ENCODE data around the gene NECTIN4. TPM values are rescaled to one million over a fixed set of nuclear protein-coding genes. Genes with fewer than 3 reads are reported as not detected.

NECTIN4 gene
- total and polyA plus RNA-seq, 2 of the 8 experiments (the other 6 are each of a cell fraction or from before 2014, with no cell fraction given), result 0.19 to 0.71 TPM

DNA sequence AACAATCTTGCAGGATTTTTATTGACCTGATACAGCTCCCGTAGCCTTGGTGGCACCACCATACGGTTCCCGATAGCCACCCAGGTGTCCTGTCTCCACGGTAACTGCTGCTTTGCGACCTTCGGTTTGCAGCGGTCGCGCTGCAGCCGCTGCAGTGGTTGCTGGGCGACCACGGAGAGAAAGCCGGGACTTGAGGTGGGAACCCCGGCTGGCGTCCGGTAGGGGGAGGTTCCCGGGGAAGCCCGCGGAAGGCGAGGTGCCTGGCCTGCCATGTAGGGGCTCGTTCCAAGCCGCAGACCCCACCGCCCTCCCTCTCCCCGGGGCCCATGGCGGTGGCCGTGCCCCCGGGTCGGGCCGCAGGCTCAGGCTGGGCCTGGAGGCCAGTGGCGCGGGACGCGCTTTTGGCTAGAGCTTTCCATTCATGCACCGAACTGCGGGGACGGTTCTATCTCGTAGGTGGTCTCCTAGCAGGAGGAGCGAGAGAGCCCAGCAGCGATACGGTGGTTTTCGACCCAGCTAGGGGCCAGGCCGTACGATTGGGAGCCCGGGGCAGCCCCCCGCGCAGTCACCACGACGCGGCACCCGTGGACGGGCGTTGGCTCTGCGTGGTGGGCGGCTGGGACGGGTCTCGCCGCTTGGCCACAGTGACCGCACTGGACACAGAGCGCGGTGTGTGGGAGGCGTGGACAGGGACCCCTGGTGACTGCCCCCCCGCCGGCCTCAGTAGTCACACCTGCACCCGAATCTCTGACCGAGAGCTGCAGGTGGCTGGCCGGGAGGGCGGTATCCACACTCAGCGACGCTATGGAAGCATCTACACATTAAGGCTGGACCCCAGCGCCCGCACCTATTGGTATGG lies 9.1 kb upstream of the NECTIN4 start, which contains the start of gene KLHDC9 (continued):
- TF ChIP-seq CBX8 (IDR thresholded peaks at IDR 0.05; ENCODE audit: borderline replicate concordance, low read depth, low read length), result no peak
- no peak for TF ChIP-seq EZH2 (IDR thresholded peaks at IDR 0.05; ENCODE audit: low read depth, low read length, severe bottlenecking)
- TF ChIP-seq HDAC2 (IDR thresholded peaks at IDR 0.05; ENCODE audit: borderline replicate concordance in 1 of 2, low read depth in 2 of 2, low read length in 2 of 2), result no peak
- 0 out of 4 replicates have a peak, but pooled peaks of 1 of the 2 experiments have one; percentile 65 for TF ChIP-seq SIN3A (conservative IDR thresholded peaks at IDR 0.05 in 1 of 2, IDR thresholded peaks at IDR 0.05 in 1 of 2; ENCODE audit: low read depth in 1 of 2, low read length in 2 of 2)
- peak; percentile 36; the same call in 1 of the 2 replicates for TF ChIP-seq CREB1 (IDR thresholded peaks at IDR 0.05)
- no peak for TF ChIP-seq MAFK (IDR thresholded peaks at IDR 0.05; ENCODE audit: low read depth, low read length)
- TF ChIP-seq, protein P1, sequence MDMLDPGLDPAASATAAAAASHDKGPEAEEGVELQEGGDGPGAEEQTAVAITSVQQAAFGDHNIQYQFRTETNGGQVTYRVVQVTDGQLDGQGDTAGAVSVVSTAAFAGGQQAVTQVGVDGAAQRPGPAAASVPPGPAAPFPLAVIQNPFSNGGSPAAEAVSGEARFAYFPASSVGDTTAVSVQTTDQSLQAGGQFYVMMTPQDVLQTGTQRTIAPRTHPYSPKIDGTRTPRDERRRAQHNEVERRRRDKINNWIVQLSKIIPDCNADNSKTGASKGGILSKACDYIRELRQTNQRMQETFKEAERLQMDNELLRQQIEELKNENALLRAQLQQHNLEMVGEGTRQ (IDR thresholded peaks at IDR 0.05; ENCODE audit: low read length), result no peak
- TF ChIP-seq KDM1A (IDR thresholded peaks at IDR 0.05; ENCODE audit: borderline replicate concordance, low read length), result no peak
